PC-3 (cell line): ENCODE data around the gene NOL6. TPM values are rescaled to one million over a fixed set of nuclear protein-coding genes. Genes with fewer than 3 reads are reported as not detected.

ENCODE experiments used
- ATAC-seq: fragments of 200-7000 bp; cut with Tn5 transposase; 2 replicates; pipeline ENCODE4 v1.9.1; 2020; ENCODE audit warnings: mild to moderate bottlenecking, moderate library complexity
- BruUV-seq: library from RNA; stranded (reverse); fragments of 400-500 nt; replicated peaks from 2 replicates; lab custom pipeline; 2021; lab: Mats Ljungman, UMichigan
- CTCF ChIA-PET: fragments of 300-600 bp; sonication (Branson Sonifier 250); formaldehyde crosslinking; loops from one replicate; lab custom pipeline; 2022; ENCODE audit warnings: antibody characterized with exemption; lab: Charles Lee
- POLR2A ChIA-PET: fragments of 300-600 bp; sonication (Branson Sonifier 250); formaldehyde crosslinking; loops from one replicate; lab custom pipeline; 2022; ENCODE audit warnings: antibody characterized with exemption; ENCODE audit not compliant: unreplicated experiment; lab: Charles Lee
- DNase-seq: peaks from one replicate; pipeline ENCODE4 v3.0.0-alpha.2; 2015
- H2AFZ ChIP-seq: fragments of 300-600 bp; sonication (generic); 2 replicates; pipeline ENCODE4 v1.6.0; 2016; ENCODE audit warnings: antibody characterized with exemption, low read length
- H3F3A ChIP-seq: fragments of 300-600 bp; sonication (generic); one replicate; pipeline ENCODE4 v1.6.0; 2017; ENCODE audit warnings: antibody characterized with exemption, low read length, control low read depth, mild to moderate bottlenecking; ENCODE audit not compliant: unreplicated experiment
- H3K27ac ChIP-seq: fragments of 300-600 bp; sonication (generic); 2 replicates; pipeline ENCODE4 v1.5.1; 2016; ENCODE audit warnings: mild to moderate bottlenecking, low read length
- H3K27me3 ChIP-seq: fragments of 300-600 bp; sonication (generic); 2 replicates; pipeline ENCODE4 v1.6.1; 2016; ENCODE audit warnings: low read length, mixed read lengths
- H3K36me3 ChIP-seq: fragments of 300-600 bp; sonication (generic); 2 replicates; pipeline ENCODE4 v1.6.1; 2016; ENCODE audit warnings: low read depth, mixed run types, low read length, mixed read lengths
- H3K4me1 ChIP-seq: fragments of 300-600 bp; sonication (generic); 2 replicates; pipeline ENCODE4 v1.5.1; 2016; ENCODE audit warnings: low read length; ENCODE audit not compliant: insufficient read depth
- H3K4me2 ChIP-seq: fragments of 300-600 bp; sonication (generic); 2 replicates; pipeline ENCODE4 v1.6.0; 2016; ENCODE audit warnings: low read length
- H3K4me3 ChIP-seq: fragments of 300-600 bp; sonication (generic); 2 replicates; pipeline ENCODE4 v1.5.1; 2016; ENCODE audit warnings: mild to moderate bottlenecking, low read length, mixed read lengths
- H3K79me2 ChIP-seq: fragments of 300-600 bp; sonication (generic); 2 replicates; pipeline ENCODE4 v1.6.1; 2017; ENCODE audit warnings: low read length, mixed read lengths
- H3K9ac ChIP-seq: fragments of 300-600 bp; sonication (generic); 2 replicates; pipeline ENCODE4 v1.6.0; 2016; ENCODE audit warnings: mild to moderate bottlenecking, low read length
- H3K9me2 ChIP-seq: fragments of 300-600 bp; sonication (generic); replicated peaks from 2 replicates; pipeline ENCODE4 v1.6.1; 2016; ENCODE audit warnings: mixed run types, low read length, mixed read lengths
- H3K9me3 ChIP-seq: fragments of 300-600 bp; sonication (generic); 2 replicates; pipeline ENCODE4 v1.6.1; 2016; ENCODE audit warnings: low read length, mixed read lengths
- H4K20me1 ChIP-seq: fragments of 300-600 bp; sonication (generic); 2 replicates; pipeline ENCODE4 v1.6.1; 2016; ENCODE audit warnings: low read length, mixed read lengths
- CTCF ChIP-seq: fragments of 300-600 bp; sonication (generic); conservative IDR thresholded peaks from 2 replicates; pipeline ENCODE4 v1.5.1; 2017; ENCODE audit warnings: antibody characterized with exemption, low read depth, mild to moderate bottlenecking, low read length
- EZH2 ChIP-seq: fragments of 300-600 bp; sonication (generic); IDR thresholded peaks from one replicate; pipeline ENCODE4 v1.6.1; 2017; ENCODE audit warnings: antibody characterized with exemption, mild to moderate bottlenecking, low read length; ENCODE audit not compliant: unreplicated experiment
- EZH2phosphoT487 ChIP-seq: fragments of 300-600 bp; sonication (generic); IDR thresholded peaks from 2 replicates; pipeline ENCODE4 v1.6.1; 2018; ENCODE audit warnings: mild to moderate bottlenecking, antibody characterized with exemption, low read length, borderline replicate concordance
- intact Hi-C: fragments of 100-400 bp; cut with micrococcal nuclease; formaldehyde crosslinking; loops from 2 replicates; pipeline ENCODE4 v1.9.0; 2023
- total RNA-seq: library from RNA; depleted of rRNA; stranded (reverse); fragments of >200 nt; gene quantifications from 2 replicates; pipeline ENCODE4 v1.2.3, GENCODE V29; 2014

The NOL6 gene
- total RNA-seq, 1 experiment from 2014 or later: 35.9 TPM

GRCh38 chr9:33446240-33446945 is 27.3 kb downstream of the NOL6 start:
- no peaks in the 10 kb centered on the region for H3K36me3 ChIP-seq
- CTCF ChIA-PET: interaction anchor here (0.9 to 1.3 kb wide), 2 partner anchors 14 to 43 kb away, joined by 4 to 5 read pairs; no protein-coding TSS in a partner anchor
- H3K79me2 ChIP-seq: no peaks in the 10 kb centered on the region
- no peak overlapping the region for H2AFZ ChIP-seq
- peaks cover 38% of the 10 kb centered on the region for H3K4me1 ChIP-seq
- peak overlapping the region; percentile 40; the same call in 1 of the 2 replicates for H3K9ac ChIP-seq
- peak overlapping the region; percentile 97 for H3K4me2 ChIP-seq
- POLR2A ChIA-PET: no interaction called here
- ATAC-seq: peak; percentile 13; the same call in 1 of the 2 replicates
- no TSS peak for BruUV-seq
- H4K20me1 ChIP-seq: no peaks in the 10 kb centered on the region
- intact Hi-C loops: loop anchor here (5.0 kb wide), 1 partner anchor 39 kb away; no protein-coding TSS in a partner anchor
- peak overlapping the region; percentile 75 for H3K27ac ChIP-seq
- peak; percentile 45 for DNase-seq
- H3K4me3 ChIP-seq: peak overlapping the region; percentile 72
- H3K9me3 ChIP-seq: no peaks in the 10 kb centered on the region
- TF ChIP-seq EZH2phosphoT487 (no peak), EZH2 (no peak), CTCF (no peak)
- no peaks in the 10 kb centered on the region for H3K9me2 ChIP-seq
- no peaks in the 10 kb centered on the region for H3K27me3 ChIP-seq
- H3F3A ChIP-seq: no peaks in the 10 kb centered on the region

- ChIA-PET POLR2A (no interaction called here), CTCF (no interaction called here)
- H3K4me3 ChIP-seq: no peak overlapping the region
- no peaks in the 10 kb centered on the region for H3K9me3 ChIP-seq
- peak; percentile 29 for DNase-seq
- H3K9ac ChIP-seq: peak overlapping the region; percentile 40; the same call in 1 of the 2 replicates
- peaks cover 38% of the 10 kb centered on the region for H3K4me1 ChIP-seq
- H3K9me2 ChIP-seq: no peaks in the 10 kb centered on the region
- ATAC-seq: no peak
- no peaks in the 10 kb centered on the region for H3K79me2 ChIP-seq
- no peak overlapping the region for H2AFZ ChIP-seq
- peak overlapping the region; percentile 97 for H3K4me2 ChIP-seq
- intact Hi-C loops: loop anchor here (5.0 kb wide), 1 partner anchor 38 kb away; no protein-coding TSS in a partner anchor
- no peaks in the 10 kb centered on the region for H3K36me3 ChIP-seq
- H3F3A ChIP-seq: no peaks in the 10 kb centered on the region
- H4K20me1 ChIP-seq: no peaks in the 10 kb centered on the region
- peak overlapping the region; percentile 75 for H3K27ac ChIP-seq
- no TSS peak for BruUV-seq
- TF ChIP-seq CTCF (no peak), EZH2phosphoT487 (no peak), EZH2 (no peak)
- H3K27me3 ChIP-seq: no peaks in the 10 kb centered on the region
Observed at GRCh38 chr9:33445389-33446239, 28.1 kb downstream of the NOL6 start.
